GM13976 (cell line): ENCODE results near the gene ALG3.
A peak's percentile ranks its signal among the peaks of the same experiment; 100 is the strongest.

Experiments
- DNase-seq: peaks from one replicate; pipeline ENCODE4 v3.0.0; 2012; ENCODE audit warnings: low spot score
- CTCF ChIP-seq: IDR thresholded peaks from 2 replicates; pipeline ENCODE4 v1.5.1; 2012; ENCODE audit warnings: borderline replicate concordance, mild to moderate bottlenecking; ENCODE audit not compliant: insufficient read depth; ENCODE audit errors: extremely low read depth, missing control alignments, control extremely low read depth
- in situ Hi-C: fragments of 300-500 bp; cut with MboI; formaldehyde crosslinking; loops from one replicate; pipeline ENCODE4 v1.12.0; 2022; ENCODE audit warnings: low sequenced_read_pairs, mixed read lengths, inconsistent platforms; ENCODE audit not compliant: unreplicated experiment

The ALG3 gene

GRCh38 chr3:184240384-184241140 lies 8.2 kb downstream of the ALG3 start:
- in situ Hi-C loops = loop anchor here (25.0 kb wide), 1 partner anchor 353 kb away; the partner anchor contains the start of gene PARL
- peak; percentile 48 for DNase-seq
- TF ChIP-seq CTCF = no peak

GRCh38 chr3:184239708-184240107 lies 9.1 kb downstream of the ALG3 start:
- in situ Hi-C loops = loop anchor here (25.0 kb wide), 1 partner anchor 352 kb away; the partner anchor contains the start of gene PARL
- DNase-seq = no peak
- TF ChIP-seq CTCF = no peak

GRCh38 chr3:184239221-184239620 lies 9.5 kb downstream of the ALG3 start:
- no peak for TF ChIP-seq CTCF
- in situ Hi-C loops = loop anchor here (25.0 kb wide), 1 partner anchor 352 kb away; the partner anchor contains the start of gene PARL
- no peak for DNase-seq

GRCh38 chr3:184238246-184238818 lies 10.4 kb downstream of the ALG3 start:
- TF ChIP-seq CTCF = no peak
- in situ Hi-C loops = loop anchor here (25.0 kb wide), 1 partner anchor 351 kb away; the partner anchor contains the start of gene PARL
- no peak for DNase-seq

GRCh38 chr3:184237807-184238206 lies 11.0 kb downstream of the ALG3 start:
- DNase-seq = no peak
- TF ChIP-seq CTCF = no peak
- in situ Hi-C loops = loop anchor here (25.0 kb wide), 1 partner anchor 351 kb away; the partner anchor contains the start of gene PARL

- no peak for DNase-seq
- TF ChIP-seq CTCF = no peak
- in situ Hi-C loops = loop anchor here (25.0 kb wide), 1 partner anchor 350 kb away; the partner anchor contains the start of gene PARL
Measured at GRCh38 chr3:184237211-184237610, 11.6 kb downstream of the ALG3 start.
